ENCODE results near the gene PCSK5.

DNA sequence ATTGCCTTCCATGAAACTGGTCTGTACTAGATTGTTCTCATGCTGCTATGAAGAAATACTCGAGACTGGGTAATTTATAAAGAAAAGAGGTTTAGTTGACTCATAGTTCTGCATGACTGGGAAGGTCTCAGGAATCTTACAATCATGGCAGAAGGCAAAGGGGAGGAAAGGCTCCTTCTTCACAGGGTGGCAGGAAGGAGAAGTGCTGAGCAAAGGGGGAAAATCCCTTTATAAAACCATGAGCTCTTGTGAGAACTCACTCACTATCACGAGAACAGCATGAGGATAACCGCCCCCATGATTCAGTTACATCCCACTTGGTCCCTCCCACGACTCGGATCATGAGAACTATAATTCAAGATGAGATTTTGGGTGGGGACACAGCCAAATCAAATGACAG, 340.5 kb downstream of the PCSK5 start:
- TF ChIP-seq, protein P1, sequence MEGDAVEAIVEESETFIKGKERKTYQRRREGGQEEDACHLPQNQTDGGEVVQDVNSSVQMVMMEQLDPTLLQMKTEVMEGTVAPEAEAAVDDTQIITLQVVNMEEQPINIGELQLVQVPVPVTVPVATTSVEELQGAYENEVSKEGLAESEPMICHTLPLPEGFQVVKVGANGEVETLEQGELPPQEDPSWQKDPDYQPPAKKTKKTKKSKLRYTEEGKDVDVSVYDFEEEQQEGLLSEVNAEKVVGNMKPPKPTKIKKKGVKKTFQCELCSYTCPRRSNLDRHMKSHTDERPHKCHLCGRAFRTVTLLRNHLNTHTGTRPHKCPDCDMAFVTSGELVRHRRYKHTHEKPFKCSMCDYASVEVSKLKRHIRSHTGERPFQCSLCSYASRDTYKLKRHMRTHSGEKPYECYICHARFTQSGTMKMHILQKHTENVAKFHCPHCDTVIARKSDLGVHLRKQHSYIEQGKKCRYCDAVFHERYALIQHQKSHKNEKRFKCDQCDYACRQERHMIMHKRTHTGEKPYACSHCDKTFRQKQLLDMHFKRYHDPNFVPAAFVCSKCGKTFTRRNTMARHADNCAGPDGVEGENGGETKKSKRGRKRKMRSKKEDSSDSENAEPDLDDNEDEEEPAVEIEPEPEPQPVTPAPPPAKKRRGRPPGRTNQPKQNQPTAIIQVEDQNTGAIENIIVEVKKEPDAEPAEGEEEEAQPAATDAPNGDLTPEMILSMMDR (IDR thresholded peaks at IDR 0.05 in 8 of 11, conservative IDR thresholded peaks at IDR 0.05 in 3 of 11): no peak
- TF ChIP-seq POLR2A (IDR thresholded peaks at IDR 0.05): no peak
